NCI-H1694 treated with DMSO at 0.1 percent for 48 hours (cell line): ENCODE measurements around the gene TTYH2.

Experiments
- DNase-seq: peaks from one replicate; lab custom pipeline; 2025; lab: John Stamatoyannopoulos, UW

TTYH2 gene

DNA sequence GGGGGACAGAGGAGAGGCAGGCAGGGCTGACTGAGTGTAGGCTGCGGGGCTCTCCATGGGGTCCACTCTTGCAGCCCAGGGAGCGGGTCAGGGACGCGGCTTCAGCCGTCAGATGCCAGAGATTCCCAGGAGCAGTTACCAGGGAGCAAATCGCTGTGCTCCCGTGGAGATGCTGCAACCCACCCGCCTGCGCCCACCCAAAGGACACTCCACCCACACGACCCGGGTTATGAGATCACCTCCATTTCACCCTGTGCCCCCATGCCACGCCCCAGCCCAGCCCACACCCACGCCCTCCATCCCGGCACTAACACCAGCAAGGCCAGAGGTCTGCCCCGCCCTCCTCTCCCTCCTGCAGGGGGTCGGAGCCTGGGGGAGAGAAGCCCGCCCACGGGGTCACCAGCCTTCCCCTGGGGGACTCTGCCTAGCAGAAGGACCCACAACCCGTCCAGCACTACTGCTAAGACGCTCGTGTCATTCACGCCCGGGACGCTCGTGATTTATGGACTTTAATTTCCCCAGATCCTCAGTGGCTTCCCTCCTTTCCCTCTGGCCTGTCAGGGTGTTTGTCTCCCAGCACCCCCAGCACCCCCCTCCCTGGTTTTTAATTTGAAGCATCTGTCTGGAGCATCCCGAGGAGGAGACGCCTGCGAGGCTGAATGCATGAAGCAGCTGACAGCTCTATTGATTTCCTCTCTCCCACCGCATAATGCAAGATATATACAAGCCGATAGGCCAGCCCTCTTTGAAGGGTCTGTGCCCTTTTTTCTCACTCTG is 16.6 kb upstream of the TTYH2 start:
- no peak for DNase-seq

- no peak for DNase-seq
Observed at GRCh38 chr17:74197801-74198200, 15.6 kb upstream of the TTYH2 start.

DNA sequence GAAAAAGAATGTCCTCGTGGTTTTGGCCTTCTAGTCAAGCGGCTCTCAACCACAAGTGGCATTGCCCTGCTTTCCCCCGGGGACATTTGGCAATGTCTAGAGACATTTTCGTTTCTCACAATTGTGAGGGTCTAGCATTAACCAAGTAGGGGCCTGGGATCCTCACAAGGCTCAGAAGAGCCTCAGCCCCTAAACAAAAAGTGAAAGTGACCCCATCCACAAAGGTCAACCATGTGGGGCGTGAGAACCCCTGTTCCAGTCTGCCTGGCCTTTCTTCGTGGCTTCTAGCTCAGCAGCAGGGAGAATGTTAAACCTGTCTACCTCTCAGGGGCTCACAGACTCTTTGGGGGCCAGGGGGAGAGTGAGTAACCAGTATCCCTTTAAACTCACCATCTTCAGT is 14.7 kb upstream of the TTYH2 start:
- no peak for DNase-seq

- peak; percentile 67 for DNase-seq
Observed at GRCh38 chr17:74199306-74200092, 13.9 kb upstream of the TTYH2 start.

GRCh38 chr17:74200112-74200511 is 13.3 kb upstream of the TTYH2 start:
- no peak for DNase-seq

DNA sequence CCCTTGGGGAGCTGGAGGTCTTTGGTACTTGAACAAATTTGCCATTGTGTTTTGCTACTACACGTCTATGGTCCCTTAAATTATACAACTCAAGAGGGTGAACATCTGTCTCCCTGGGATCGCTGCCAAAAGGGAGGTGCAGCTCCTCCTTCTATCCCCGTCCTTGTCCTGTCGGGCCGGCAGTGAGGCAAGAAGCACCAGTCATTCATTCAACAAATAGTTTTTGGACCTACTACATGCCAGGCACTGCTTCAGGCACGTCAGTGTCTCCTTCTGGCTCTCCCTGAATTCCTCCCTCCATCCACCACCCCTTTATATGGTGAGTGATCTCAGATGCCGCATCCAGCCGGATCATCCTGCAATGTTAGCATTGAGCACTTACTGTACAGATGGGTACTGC is 12.1 kb upstream of the TTYH2 start:
- DNase-seq = peak; percentile 89

GRCh38 chr17:74201948-74202347 is 11.4 kb upstream of the TTYH2 start:
- DNase-seq = no peak

- no peak for DNase-seq
Observed at GRCh38 chr17:74202938-74203337, 10.4 kb upstream of the TTYH2 start.

DNA sequence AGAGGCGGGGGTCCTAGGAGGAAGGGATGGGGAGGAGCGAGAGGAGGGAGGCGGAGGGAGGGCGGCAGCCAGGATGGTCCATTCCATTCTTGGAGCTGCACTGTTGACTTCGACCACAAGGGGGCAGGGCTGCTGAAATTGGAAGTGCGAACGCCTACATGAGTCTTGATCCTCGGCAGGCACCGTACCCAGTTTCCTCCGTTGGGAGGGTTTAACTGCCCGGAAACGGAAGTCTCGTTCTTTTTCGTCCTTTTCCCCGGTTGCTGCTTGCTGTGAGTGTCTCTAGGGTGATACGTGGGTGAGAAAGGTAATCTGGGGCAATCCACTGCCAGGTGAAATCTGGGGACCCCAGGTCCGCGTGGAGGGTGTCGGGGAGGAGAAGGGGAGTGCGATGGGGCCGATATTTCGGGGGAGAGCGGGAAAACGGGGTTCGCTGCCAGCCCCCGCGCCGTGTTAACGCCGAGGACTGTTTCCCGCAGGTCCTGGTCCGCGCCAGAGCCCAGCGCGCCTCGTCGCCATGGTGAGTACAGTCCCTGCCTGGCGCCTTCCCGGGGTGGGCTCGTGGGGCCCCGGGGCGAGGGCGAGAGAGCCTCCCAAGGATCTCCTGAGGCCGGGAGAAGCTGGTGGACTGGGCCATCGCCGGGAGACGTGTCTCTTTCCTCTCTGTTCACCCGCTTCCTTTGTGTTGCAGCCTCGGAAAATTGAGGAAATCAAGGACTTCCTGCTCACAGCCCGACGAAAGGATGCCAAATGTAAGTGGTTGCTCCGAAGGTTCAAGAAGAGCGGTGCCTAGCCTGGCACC is 9.7 kb upstream of the TTYH2 start, which contains the start of gene RPL38:
TSS of gene RPL38 (plus strand) at position 240 of the 802 bp plus-strand sequence. CDS start at position 518, 278 bp downstream.
- peak; percentile 98 for DNase-seq

DNA sequence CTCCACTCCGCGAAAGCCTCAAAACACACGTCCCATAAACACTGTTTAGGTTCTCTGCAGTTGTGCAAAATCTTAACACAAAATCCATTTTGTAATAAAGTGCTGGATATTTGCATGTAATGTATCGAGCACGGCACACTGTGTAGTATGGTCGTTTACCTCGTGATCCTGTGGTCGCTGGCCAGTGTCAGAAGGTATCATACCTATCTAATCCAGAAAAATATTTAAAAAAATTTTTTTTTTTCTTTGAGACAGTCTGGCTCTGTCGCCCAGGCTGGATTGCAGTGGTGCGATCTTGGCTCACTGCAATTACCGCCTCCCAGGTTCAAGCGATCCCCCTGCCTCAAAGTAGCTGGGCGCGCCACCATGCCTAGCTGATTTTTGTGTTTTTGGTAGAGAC is 8.9 kb upstream of the TTYH2 start:
- DNase-seq = no peak

DNA sequence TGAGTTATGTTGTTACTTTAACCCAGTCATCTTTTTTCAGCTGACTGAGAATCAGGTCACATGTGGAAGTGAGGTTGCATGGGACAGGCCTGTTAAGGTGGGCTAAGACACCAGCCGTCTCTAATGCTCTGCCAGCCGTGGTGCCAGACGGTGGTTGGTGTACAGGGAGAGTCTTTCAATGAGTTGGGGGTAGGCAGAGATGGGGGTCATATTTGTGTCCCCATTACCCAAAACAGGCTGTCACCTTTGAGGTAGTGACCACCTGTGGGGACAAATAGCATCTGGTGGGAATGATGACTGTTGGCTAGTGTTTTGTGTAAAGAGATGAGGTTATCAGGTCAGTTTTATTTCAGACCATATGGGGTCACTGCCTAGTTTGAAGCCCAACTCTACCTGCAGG is 8.1 kb upstream of the TTYH2 start:
- DNase-seq = no peak

DNA sequence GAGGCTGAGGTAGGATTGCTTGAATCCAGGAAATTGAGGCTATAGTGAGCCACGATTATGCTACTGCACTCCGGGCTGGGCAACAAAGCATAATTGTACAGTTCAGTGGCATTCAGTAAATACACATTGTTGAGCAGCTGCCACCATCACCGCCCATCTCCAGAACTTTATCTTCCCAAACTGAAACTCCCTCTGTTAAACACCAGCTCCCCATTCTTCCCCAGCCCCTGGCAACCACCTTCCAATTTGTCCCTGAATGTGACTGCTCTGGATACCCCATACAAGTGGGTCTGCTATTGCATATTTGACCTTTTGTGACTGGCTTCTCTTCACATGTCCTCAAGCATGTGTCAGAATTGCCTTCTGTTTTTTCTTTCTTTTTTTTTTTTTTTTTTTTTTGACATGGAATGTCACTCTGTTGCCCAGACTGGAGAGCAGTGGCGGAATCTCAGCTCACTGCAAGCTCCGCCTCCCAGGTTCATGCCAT is 7.0 kb upstream of the TTYH2 start:
- DNase-seq = no peak

GRCh38 chr17:74210191-74211140 is 2.9 kb upstream of the TTYH2 start:
- DNase-seq = peak; percentile 95

GRCh38 chr17:74211141-74211911 is 2.0 kb upstream of the TTYH2 start:
- no peak for DNase-seq

GRCh38 chr17:74211912-74212208 is 1.5 kb upstream of the TTYH2 start:
- no peak for DNase-seq

DNA sequence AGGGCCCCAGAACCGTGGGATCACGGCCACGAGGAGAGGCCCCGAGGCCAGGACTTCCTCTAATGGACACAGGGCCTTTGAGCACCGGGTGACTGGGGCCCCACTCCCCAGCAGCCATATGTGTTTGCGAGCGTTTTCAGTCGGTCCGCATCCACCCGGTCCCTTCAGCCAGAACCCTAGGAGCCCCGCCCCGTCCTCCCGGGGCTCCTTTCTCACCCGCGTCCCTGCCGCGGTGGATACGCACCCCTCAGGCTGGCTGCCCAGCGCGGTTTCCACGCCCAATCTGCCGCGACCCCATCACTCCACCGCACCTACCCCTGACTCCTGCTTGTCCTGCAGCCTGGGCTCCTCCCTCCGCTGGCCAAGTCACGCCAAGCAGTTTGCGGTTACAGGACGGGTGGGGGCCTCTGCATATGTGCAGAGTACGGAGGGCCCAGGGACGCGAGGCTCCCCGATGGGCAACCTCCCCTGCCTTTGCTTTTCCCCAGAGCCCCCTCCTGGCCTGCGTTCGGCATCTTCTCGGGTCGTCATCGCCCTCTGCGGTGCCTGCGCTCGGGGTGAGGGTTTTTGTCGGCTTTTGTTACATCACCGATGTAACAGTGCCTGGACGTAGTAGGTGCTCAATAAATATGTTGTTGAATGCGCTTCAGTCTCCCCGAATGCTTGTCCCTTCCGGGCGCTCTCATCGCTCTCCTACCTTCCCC is 1.0 kb upstream of the TTYH2 start:
- no peak for DNase-seq

DNA sequence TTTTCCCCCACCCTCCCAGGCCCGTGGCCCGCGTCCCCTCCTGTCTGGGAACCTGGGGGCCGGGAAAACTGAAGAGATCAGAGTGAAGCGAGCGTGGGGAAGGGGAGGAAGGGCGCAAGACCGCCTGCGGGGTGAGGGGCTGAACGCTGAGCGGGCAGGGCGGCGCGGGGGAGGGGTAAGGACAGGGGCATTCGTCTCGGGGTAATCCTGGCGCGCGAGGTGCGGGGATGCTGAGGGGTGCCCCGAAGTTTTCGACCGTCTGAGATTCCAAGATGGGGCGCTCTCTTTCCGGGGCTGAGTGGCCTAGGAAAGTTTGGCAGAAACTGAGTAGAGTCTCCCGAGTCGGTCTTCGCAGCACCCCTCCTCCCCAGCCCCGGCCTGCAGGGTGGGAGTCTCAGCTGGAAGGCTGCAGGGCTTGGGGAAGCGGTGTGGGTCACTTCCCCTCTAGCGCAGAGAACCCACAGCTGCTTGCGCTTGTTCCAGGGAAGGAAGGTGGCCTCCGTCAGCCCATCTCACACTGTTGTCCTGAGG is 555 bp downstream of the TTYH2 start:
- no peak for DNase-seq

DNA sequence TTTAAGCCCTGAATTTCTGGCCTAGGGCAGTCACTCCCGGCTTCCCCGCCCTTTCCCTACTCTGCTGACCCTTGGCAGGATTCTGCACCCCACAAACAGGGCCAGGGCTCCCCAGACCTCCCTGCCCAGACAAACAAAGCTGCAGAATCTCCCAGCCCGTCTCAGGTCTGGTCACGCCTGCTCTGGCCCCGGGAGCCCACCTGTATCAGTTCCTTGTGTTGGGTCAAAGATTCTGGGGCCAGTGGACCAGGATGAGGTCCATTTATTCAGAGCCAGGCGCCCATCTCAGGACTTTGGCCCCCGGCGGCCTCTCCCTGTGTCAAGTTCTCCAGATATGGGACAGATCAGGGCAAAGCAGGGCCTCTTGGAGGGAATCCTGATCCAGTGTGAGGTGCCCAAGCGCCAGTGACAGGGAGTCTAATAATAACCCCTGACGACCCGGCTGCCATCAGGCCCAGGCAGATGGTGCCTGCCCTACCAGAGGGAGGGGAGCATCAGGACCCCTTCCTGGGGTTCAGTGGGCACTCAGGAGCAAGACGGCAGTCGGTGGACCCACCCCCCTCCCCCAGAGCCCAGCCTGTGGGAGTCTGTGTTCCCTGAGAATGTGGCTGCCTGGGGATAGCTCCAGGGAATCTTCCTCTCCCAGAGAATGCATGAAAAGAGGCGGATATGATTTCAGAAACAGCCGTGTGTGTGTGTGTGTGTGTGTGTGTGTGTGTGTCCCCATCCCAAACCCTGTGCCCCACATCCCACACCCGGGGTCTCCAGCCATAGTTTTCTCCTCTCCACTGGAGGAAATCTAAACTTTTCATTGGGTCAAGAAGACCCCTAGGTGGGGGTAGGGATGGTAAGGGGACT is 1.3 kb downstream of the TTYH2 start:
- DNase-seq = peak; percentile 57

DNA sequence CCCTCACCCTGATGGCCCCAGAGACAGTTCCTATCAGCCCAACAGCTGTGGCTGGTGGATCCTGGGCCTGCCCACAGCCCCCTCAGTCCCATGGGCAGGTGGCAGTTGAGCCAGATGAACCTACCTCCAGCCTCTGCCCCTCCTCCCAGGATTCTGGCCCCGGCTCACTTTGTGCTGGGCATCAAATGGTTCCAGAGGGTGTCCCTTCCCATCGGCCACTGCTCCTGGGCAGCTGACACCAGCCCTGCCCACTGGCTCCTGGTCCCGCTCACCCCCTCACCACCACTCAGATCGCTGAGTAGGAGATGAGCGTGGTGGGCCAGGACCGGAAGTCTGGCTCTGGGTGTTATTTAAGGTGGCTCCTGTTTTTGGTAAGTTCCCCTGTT is 2.0 kb downstream of the TTYH2 start:
- no peak for DNase-seq
